ENCODE results near the gene C9orf50. TPM values are rescaled to one million over a fixed set of nuclear protein-coding genes. Genes with fewer than 3 reads are reported as not detected.

The C9orf50 gene
- polyA plus RNA-seq, 2 of the 4 experiments (the other 2 are of a cell fraction): 0.05 to 0.10 TPM

DNA sequence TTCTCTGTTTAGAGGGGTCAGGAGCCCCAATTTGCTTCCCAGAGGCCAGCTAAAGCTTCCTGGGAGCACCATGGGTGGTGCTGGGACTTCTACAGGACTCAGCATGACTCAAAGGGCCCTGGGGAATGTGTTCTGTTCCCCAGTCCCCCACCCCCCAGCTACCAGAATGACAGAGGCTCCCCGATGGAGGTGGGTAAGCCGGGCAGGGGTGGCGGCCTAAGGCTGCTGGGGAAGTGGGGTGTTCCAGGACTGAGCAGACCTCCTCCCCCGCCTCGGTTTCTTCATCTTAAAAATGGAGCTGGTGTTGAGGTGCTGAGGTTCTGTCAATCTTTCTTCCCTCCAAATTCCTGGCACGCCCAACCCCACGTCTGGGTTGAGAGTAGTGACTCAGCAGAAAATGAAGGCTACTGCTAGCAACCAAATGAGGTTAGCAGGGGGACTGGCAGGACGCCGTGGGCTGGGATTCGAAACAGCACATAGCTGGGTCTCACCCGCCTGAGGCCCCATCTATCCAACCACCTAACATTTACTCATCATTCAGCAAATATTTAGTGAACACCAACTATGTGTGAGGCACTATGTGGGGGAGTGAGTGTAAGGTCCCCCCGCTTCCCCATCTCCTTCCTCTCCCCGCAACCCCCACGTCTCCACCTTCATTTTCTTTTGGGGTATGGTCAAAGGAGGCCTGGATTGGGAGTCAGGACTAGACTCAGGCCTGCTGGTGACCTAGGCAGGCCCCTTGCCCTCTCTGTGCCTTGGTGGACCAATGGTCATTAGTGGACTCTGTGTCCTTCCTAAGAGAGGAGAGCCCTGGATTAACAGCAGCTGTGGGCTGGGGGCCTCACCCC is 50.2 kb downstream of the C9orf50 start (continued):
- TF ChIP-seq, protein P1, sequence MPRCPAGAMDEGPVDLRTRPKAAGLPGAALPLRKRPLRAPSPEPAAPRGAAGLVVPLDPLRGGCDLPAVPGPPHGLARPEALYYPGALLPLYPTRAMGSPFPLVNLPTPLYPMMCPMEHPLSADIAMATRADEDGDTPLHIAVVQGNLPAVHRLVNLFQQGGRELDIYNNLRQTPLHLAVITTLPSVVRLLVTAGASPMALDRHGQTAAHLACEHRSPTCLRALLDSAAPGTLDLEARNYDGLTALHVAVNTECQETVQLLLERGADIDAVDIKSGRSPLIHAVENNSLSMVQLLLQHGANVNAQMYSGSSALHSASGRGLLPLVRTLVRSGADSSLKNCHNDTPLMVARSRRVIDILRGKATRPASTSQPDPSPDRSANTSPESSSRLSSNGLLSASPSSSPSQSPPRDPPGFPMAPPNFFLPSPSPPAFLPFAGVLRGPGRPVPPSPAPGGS (IDR thresholded peaks at IDR 0.05): 0 out of 3 replicates have a peak, but pooled peaks have one; percentile 4
- TF ChIP-seq RNF2 (IDR thresholded peaks at IDR 0.05; ENCODE audit: borderline replicate concordance, low read depth) (no peak), KDM1A (IDR thresholded peaks at IDR 0.05; ENCODE audit: low read depth) (peak; percentile 42; the same call in 1 of the 2 replicates), SMC3 (IDR thresholded peaks at IDR 0.05) (peak; percentile 21; the same call in 1 of the 3 replicates), TFCP2L1 (CRISPR knock-in tag; IDR thresholded peaks at IDR 0.05) (peak; percentile 16; the same call in 1 of the 2 replicates), MAFK (IDR thresholded peaks at IDR 0.05; ENCODE audit: partially characterized antibody) (peak; percentile 100), RARB (CRISPR knock-in tag; IDR thresholded peaks at IDR 0.05) (peak; percentile 46; the same call in 1 of the 2 replicates)
- TF ChIP-seq, protein P2, sequence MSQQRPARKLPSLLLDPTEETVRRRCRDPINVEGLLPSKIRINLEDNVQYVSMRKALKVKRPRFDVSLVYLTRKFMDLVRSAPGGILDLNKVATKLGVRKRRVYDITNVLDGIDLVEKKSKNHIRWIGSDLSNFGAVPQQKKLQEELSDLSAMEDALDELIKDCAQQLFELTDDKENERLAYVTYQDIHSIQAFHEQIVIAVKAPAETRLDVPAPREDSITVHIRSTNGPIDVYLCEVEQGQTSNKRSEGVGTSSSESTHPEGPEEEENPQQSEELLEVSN (IDR thresholded peaks at IDR 0.05; ENCODE audit: borderline replicate concordance, low read depth): peak; percentile 99

DNA sequence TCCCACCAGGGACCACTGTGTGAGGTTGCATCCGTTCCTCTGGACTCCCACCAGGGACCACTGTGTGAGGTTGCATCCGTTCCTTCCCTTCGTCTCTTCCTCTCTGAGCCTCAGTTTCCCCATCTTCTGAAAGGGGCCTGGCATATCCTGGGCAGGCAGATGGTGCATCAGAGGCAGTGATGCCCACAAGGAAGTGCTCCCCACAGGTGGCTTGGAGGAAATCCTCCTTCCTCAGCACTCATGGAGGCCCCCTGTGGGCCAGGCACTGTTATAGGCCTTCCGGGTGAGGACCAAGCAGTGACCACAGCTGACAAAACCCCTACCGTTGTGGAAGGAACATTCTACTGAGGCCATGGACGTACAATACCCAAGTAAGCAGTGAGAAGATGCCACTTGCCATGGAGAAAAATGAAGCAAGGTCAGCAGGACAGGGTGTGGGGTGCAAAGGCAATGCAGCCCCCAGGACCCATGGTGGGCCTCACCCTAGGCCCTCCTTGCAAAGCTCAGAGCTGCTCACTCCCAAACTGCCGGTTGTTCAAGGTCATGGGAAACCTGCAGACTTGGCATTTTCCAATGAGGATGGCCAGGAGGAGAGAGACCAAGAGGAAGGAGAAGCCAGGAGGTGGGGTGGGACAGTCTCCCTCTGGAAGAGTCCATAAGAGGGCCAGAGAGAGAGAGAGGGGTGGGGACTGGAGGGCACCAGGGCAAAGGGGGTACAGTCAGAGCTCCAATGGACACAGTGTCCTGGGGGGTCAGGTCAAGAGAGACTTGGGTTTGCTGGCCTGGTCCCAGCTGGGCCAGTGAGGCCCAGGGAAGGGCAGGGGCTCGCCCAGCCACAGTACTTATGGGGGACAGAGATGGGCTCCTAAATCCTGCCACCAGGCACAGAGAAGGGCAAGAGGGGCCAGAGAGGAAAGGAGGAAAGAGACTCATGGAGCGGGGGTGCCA is 51.1 kb downstream of the C9orf50 start:
- Histone ChIP-seq H3K27ac (peak overlapping the region; percentile 99 to 100), H3K4me3 (no peak overlapping the region), H3K9me3 (peaks cover 18% of the 10 kb centered on the region; the same call in 2 of the 3 replicates), H3K4me2 (peak overlapping the region; percentile 98), H3K4me1 (peaks cover 48% of the 10 kb centered on the region)
- WGBS (ENCODE audit: missing lambda C conversion rate): 22% methylated on average over 9 of the region's 9 CpGs
- FAIRE-seq (no peak), DNase-seq (ENCODE audit: low read depth in 1 of 2, low spot score in 1 of 2) (peak; percentile 70 to 90), ATAC-seq (peak; percentile 38 to 48)
- ChIA-PET POLR2A (interaction anchor here (0.6 to 4.9 kb wide), 16 partner anchors 8 to 396 kb away, joined by 3 to 44 read pairs (median 6); partner anchors contain the start of gene IER5L), CTCF (interaction anchor here (0.9 to 4.2 kb wide), 26 partner anchors 8 to 438 kb away, joined by 3 to 29 read pairs (median 4); partner anchors contain the start of gene IER5L)
- TF ChIP-seq NPAS2 (CRISPR knock-in tag; IDR thresholded peaks at IDR 0.05; ENCODE audit: borderline replicate concordance): peak; percentile 38; the same call in 1 of the 2 replicates
- peak; percentile 56; the same call in 1 of the 2 replicates for TF ChIP-seq ZNF302 (CRISPR knock-in tag; IDR thresholded peaks at IDR 0.05)
- TF ChIP-seq, protein P3, sequence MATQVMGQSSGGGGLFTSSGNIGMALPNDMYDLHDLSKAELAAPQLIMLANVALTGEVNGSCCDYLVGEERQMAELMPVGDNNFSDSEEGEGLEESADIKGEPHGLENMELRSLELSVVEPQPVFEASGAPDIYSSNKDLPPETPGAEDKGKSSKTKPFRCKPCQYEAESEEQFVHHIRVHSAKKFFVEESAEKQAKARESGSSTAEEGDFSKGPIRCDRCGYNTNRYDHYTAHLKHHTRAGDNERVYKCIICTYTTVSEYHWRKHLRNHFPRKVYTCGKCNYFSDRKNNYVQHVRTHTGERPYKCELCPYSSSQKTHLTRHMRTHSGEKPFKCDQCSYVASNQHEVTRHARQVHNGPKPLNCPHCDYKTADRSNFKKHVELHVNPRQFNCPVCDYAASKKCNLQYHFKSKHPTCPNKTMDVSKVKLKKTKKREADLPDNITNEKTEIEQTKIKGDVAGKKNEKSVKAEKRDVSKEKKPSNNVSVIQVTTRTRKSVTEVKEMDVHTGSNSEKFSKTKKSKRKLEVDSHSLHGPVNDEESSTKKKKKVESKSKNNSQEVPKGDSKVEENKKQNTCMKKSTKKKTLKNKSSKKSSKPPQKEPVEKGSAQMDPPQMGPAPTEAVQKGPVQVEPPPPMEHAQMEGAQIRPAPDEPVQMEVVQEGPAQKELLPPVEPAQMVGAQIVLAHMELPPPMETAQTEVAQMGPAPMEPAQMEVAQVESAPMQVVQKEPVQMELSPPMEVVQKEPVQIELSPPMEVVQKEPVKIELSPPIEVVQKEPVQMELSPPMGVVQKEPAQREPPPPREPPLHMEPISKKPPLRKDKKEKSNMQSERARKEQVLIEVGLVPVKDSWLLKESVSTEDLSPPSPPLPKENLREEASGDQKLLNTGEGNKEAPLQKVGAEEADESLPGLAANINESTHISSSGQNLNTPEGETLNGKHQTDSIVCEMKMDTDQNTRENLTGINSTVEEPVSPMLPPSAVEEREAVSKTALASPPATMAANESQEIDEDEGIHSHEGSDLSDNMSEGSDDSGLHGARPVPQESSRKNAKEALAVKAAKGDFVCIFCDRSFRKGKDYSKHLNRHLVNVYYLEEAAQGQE (IDR thresholded peaks at IDR 0.05): no peak
- TF ChIP-seq, protein P4, sequence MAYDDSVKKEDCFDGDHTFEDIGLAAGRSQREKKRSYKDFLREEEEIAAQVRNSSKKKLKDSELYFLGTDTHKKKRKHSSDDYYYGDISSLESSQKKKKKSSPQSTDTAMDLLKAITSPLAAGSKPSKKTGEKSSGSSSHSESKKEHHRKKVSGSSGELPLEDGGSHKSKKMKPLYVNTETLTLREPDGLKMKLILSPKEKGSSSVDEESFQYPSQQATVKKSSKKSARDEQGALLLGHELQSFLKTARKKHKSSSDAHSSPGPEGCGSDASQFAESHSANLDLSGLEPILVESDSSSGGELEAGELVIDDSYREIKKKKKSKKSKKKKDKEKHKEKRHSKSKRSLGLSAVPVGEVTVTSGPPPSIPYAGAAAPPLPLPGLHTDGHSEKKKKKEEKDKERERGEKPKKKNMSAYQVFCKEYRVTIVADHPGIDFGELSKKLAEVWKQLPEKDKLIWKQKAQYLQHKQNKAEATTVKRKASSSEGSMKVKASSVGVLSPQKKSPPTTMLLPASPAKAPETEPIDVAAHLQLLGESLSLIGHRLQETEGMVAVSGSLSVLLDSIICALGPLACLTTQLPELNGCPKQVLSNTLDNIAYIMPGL (CRISPR knock-in tag; IDR thresholded peaks at IDR 0.05; ENCODE audit: borderline replicate concordance): 0 out of 2 replicates have a peak, but pooled peaks have one; percentile 53
- no peak for TF ChIP-seq NR3C1 (IDR thresholded peaks at IDR 0.05)
- TF ChIP-seq ZSCAN20 (CRISPR knock-in tag; IDR thresholded peaks at IDR 0.05): peak; percentile 64; the same call in 1 of the 2 replicates
- peak; percentile 89 for TF ChIP-seq EHF (CRISPR knock-in tag; IDR thresholded peaks at IDR 0.05)
- TF ChIP-seq GATA3 (IDR thresholded peaks at IDR 0.05; ENCODE audit: borderline replicate concordance): peak; percentile 40; the same call in 1 of the 2 replicates
- TF ChIP-seq, protein P5, sequence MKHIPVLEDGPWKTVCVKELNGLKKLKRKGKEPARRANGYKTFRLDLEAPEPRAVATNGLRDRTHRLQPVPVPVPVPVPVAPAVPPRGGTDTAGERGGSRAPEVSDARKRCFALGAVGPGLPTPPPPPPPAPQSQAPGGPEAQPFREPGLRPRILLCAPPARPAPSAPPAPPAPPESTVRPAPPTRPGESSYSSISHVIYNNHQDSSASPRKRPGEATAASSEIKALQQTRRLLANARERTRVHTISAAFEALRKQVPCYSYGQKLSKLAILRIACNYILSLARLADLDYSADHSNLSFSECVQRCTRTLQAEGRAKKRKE (CRISPR knock-in tag; IDR thresholded peaks at IDR 0.05; ENCODE audit: low read depth): peak; percentile 69
- TF ChIP-seq TP53 (CRISPR knock-in tag; IDR thresholded peaks at IDR 0.05): no peak
- TF ChIP-seq EHMT2 (IDR thresholded peaks at IDR 0.05; ENCODE audit: low read depth): no peak
- 0 out of 2 replicates have a peak, but pooled peaks have one; percentile 3 for TF ChIP-seq FOSL2 (IDR thresholded peaks at IDR 0.05)
- peak; percentile 14; the same call in 1 of the 2 replicates for TF ChIP-seq FOSL2 (CRISPR knock-in tag; IDR thresholded peaks at IDR 0.05)
- peak; percentile 93 for TF ChIP-seq MAFK (IDR thresholded peaks at IDR 0.05; ENCODE audit: partially characterized antibody)
- TF ChIP-seq CEBPB (IDR thresholded peaks at IDR 0.05): no peak
- TF ChIP-seq SREBF2 (IDR thresholded peaks at IDR 0.05): no peak
- TF ChIP-seq KDM5A (IDR thresholded peaks at IDR 0.05): no peak
- no peak for TF ChIP-seq NFE2L2 (conservative IDR thresholded peaks at IDR 0.05; ENCODE audit: low read length)

Data from A549 (cell line).